Measurements from ENCODE around the gene CNTF.

CNTF gene

DNA sequence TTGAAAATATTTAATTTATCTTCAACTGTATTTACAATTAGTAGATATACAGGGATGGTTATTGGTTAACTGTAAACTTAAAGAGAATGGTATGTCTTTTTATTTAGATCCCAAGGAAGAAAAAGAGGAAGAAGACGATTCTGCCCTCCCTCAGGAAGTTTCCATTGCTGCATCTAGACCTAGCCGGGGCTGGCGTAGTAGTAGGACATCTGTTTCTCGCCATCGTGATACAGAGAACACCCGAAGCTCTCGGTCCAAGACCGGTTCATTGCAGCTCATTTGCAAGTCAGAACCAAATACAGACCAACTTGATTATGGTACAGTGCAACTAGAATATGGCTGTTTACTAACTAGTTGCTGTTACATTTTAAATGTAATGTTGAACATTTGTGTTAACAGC, 12.7 kb upstream of the CNTF start:
- DNase-seq (ENCODE audit: extremely low read depth, low read depth) = no peak
- TF ChIP-seq, protein P1, sequence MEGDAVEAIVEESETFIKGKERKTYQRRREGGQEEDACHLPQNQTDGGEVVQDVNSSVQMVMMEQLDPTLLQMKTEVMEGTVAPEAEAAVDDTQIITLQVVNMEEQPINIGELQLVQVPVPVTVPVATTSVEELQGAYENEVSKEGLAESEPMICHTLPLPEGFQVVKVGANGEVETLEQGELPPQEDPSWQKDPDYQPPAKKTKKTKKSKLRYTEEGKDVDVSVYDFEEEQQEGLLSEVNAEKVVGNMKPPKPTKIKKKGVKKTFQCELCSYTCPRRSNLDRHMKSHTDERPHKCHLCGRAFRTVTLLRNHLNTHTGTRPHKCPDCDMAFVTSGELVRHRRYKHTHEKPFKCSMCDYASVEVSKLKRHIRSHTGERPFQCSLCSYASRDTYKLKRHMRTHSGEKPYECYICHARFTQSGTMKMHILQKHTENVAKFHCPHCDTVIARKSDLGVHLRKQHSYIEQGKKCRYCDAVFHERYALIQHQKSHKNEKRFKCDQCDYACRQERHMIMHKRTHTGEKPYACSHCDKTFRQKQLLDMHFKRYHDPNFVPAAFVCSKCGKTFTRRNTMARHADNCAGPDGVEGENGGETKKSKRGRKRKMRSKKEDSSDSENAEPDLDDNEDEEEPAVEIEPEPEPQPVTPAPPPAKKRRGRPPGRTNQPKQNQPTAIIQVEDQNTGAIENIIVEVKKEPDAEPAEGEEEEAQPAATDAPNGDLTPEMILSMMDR (IDR thresholded peaks at IDR 0.05; ENCODE audit: low read depth, low read length) = no peak

DNA sequence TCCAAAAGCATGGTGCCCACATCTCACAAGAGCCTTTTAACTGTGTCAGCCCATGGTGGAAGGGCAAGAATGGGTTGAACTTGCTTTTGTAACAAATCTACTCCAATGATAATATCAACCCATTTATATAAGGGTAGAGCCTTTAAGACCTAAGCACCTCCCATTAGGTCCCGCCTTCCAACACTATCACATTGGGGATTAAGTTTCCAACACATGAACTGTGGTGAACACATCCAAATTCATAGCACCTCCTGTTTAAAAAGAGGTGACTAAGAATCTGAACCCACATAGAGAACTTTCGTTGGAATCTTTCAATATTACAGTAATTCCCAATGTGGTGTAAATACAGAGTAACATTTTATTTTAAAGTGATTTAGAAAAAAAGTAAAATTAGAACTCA, 9.2 kb upstream of the CNTF start:
- no peak for DNase-seq (ENCODE audit: extremely low read depth, low read depth)

DNA sequence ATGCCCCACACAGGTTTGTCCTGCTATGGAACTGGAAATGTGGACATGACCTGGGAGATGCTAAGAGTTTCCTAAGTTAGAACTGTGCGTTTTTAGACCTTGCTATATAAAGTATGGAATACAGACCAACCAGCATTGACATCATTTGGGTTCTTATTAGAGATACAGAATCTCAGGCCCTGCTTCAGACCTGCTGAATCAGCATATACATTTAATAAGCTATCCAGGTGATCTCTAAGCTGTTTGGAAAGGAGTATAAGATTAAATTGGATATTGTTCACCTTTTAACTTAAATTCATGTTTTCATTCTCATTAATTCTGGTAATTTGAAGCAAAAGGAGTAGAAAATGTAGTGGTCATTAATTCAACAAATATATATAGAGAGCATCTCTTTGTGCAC, 6.9 kb upstream of the CNTF start:
- no peak for DNase-seq (ENCODE audit: extremely low read depth, low read depth)
- TF ChIP-seq, protein P1 (IDR thresholded peaks at IDR 0.05; ENCODE audit: low read depth, low read length) = no peak

More for the DNA sequence above, 9.2 kb upstream of the CNTF start:
- TF ChIP-seq, protein P1 (IDR thresholded peaks at IDR 0.05; ENCODE audit: low read depth, low read length) = no peak

DNA sequence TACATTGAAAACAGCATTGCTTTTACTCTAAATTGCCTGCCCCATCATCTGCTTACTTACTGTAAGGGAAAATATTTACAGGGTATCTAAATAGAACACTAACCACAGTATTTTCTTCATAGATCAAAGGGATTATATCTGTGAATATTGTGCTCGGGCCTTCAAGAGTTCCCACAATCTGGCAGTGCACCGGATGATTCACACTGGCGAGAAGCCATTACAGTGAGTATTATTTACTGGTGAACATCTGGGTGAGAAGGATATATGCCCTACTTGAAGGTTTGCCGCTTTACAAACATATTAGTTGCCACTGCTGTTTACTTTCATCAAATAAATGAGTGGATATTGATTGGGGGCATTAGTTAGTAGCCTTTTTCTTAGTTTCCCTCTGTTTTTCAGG, 5.9 kb upstream of the CNTF start:
- DNase-seq (ENCODE audit: extremely low read depth, low read depth) = peak; percentile 67
- TF ChIP-seq, protein P1 (IDR thresholded peaks at IDR 0.05; ENCODE audit: low read depth, low read length) = no peak

DNA sequence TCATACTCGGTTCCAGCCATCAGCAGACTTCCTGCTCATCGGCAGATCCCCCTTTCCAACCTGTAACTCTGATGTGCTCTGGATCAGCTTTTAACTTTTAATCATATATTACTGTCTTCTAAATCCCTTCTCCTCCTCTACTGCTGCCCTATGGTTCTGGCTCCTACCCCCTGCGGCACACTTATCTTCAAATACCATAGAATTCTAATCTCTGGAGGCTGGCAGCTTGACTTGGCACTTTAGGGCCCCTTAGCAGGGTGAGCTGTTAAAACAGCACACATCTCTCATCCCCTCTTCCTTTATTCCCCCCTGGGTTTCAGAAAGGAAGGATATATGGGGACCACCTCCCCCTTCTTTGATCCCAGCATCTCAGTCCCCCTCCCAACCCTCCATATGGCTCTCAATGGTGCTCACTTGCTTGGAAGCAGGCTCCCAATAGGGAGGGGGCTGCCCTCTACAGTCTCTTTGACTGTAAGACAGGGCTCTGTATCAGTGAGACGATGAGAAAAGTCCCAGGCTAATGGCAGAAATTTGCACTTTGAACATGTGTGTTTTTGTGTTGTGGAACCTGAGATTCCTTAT, 4.4 kb upstream of the CNTF start:
- TF ChIP-seq, protein P1 (IDR thresholded peaks at IDR 0.05; ENCODE audit: low read depth, low read length) = no peak
- DNase-seq (ENCODE audit: extremely low read depth, low read depth) = no peak

DNA sequence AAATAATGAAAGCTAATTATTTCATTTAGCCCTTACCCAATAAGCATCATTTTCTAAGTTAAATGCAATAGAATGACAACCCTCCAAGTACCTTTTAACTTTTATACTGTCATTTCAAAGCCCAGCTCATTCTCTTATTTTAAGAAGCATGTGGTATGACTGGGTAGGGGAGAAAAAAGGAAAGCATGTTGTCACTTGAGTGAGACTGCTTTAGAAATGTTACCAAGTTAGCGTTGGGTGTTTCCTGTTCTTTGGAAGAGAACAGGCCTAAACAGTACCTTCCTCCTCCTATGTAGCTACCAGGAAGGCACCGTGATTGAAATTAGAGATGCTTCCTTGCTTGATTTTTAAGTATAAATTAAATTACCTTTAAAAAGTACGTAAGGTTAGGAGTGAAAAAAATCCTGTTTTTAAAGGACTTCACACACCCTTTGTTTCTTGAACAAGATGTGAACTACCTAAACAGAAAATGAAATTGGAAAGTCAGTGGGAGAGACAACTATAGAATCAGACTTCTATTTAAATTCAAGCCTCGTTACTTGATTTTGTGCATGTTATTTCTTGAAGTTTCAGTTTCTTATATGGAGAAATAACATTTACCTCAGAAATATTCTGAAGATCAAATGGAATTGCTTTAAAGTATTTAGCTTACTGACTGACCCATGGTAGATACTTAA, 741 bp upstream of the CNTF start:
- TF ChIP-seq, protein P1 (IDR thresholded peaks at IDR 0.05; ENCODE audit: low read depth, low read length) = no peak
- DNase-seq (ENCODE audit: extremely low read depth, low read depth) = no peak

DNA sequence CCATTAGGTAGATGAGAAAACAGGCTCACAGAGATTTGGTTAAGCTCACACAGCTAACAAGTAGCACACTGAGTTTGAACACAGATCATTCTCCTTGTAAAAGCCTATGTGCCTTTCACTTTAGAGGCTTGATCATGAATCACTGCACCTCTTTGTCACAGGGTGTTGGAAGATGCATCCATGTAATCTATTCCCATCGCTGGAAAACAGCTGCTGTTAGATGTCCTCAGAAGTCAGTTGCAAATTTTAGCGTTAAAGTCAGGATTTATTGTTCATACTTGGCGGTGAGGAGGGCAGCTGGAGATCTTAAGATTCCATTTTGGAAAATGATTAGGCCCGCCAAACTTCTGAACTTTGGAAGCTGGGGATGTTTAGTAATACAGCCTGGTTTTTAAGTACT, 2.6 kb downstream of the CNTF start:
- no peak for DNase-seq (ENCODE audit: extremely low read depth, low read depth)
- TF ChIP-seq, protein P1 (IDR thresholded peaks at IDR 0.05; ENCODE audit: low read depth, low read length) = no peak
